HG03025 (cell line): ENCODE results near the gene KRTAP24-1.

ENCODE experiments used
- ATAC-seq: cut with Tn5 transposase; IDR thresholded peaks from one replicate; pipeline ENCODE4 v1.9.1; 2021; ENCODE audit warnings: mild to moderate bottlenecking, moderate library complexity; ENCODE audit not compliant: unreplicated experiment, low FRiP score

The KRTAP24-1 gene

GRCh38 chr21:30238168-30238567 is 44.6 kb downstream of the KRTAP24-1 start:
- ATAC-seq, result no peak

GRCh38 chr21:30234643-30235042 is 48.1 kb downstream of the KRTAP24-1 start:
- ATAC-seq, result no peak

- ATAC-seq, result no peak
Observed at GRCh38 chr21:30234050-30234449, 48.7 kb downstream of the KRTAP24-1 start.

GRCh38 chr21:30233228-30234020 is 49.3 kb downstream of the KRTAP24-1 start:
- no peak for ATAC-seq

- no peak for ATAC-seq
Observed at GRCh38 chr21:30232011-30232410, 50.7 kb downstream of the KRTAP24-1 start.
